Smooth muscle cell (in vitro differentiated cells): Measurements from ENCODE around the gene TENT5A. TPM values are rescaled to one million over a fixed set of nuclear protein-coding genes. Genes with fewer than 3 reads are reported as not detected.

Experiments
- DNase-seq: peaks from one replicate; lab custom pipeline; 2025; ENCODE audit not compliant: unreplicated experiment; lab: John Stamatoyannopoulos, UW
- H2AFZ ChIP-seq: fragments of 200-600 bp; sonication (generic); 2 replicates; pipeline ENCODE4 v1.6.0; 2016; ENCODE audit warnings: antibody characterized with exemption, low read depth, mild to moderate bottlenecking
- H3F3A ChIP-seq: fragments of 200-600 bp; sonication (generic); 2 replicates; pipeline ENCODE4 v1.6.0; 2017; ENCODE audit warnings: antibody characterized with exemption, low read depth
- H3K27ac ChIP-seq: fragments of 200-600 bp; sonication (generic); 2 replicates; pipeline ENCODE4 v1.5.1; 2016; ENCODE audit warnings: low read depth, mild to moderate bottlenecking
- H3K27me3 ChIP-seq: fragments of 200-600 bp; sonication (generic); 2 replicates; pipeline ENCODE4 v1.6.1; 2016; ENCODE audit warnings: low read depth, mild to moderate bottlenecking
- H3K36me3 ChIP-seq: fragments of 200-600 bp; sonication (generic); 2 replicates; pipeline ENCODE4 v1.5.1; 2016; ENCODE audit warnings: low read depth
- H3K4me1 ChIP-seq: fragments of 200-600 bp; sonication (generic); 2 replicates; pipeline ENCODE4 v1.5.1; 2016; ENCODE audit warnings: low read depth
- H3K4me2 ChIP-seq: fragments of 200-600 bp; sonication (generic); 2 replicates; pipeline ENCODE4 v1.6.0; 2016; ENCODE audit warnings: mild to moderate bottlenecking
- H3K4me3 ChIP-seq: fragments of 200-600 bp; sonication (generic); 2 replicates; pipeline ENCODE4 v1.5.1; 2016; ENCODE audit warnings: mild to moderate bottlenecking
- H3K79me2 ChIP-seq: fragments of 200-600 bp; sonication (generic); 2 replicates; pipeline ENCODE4 v1.6.0; 2016; ENCODE audit warnings: low read depth, mild to moderate bottlenecking
- H3K9ac ChIP-seq: fragments of 200-600 bp; sonication (generic); 2 replicates; pipeline ENCODE4 v1.6.0; 2016; ENCODE audit warnings: low read depth
- H3K9me3 ChIP-seq: fragments of 200-600 bp; sonication (generic); replicated peaks from 2 replicates; pipeline ENCODE4 v1.5.1; 2016; ENCODE audit warnings: low read depth
- H4K20me1 ChIP-seq: fragments of 200-600 bp; sonication (generic); 2 replicates; pipeline ENCODE4 v1.6.0; 2016; ENCODE audit warnings: low read depth
- CTCF ChIP-seq: fragments of 200-600 bp; sonication (generic); IDR thresholded peaks from 2 replicates; pipeline ENCODE4 v1.5.1; 2017; ENCODE audit warnings: borderline replicate concordance, mild to moderate bottlenecking, antibody characterized with exemption; ENCODE audit not compliant: insufficient read depth, poor library complexity, severe bottlenecking
- WGBS: methylation state at CpG from one replicate; pipeline ENCODE4 v1.1.7; 2016; ENCODE audit warnings: low lambda C conversion rate; 5-methylcytosine and 5-hydroxymethylcytosine counted together
- polyA plus RNA-seq: library from polyadenylated mRNA; unstranded; fragments of >200 nt; fragmentation: Nextera tagmentation; extraction: Ambion mirVana; gene quantifications from 2 replicates; pipeline ENCODE4 v1.2.1, GENCODE V29; 2016
- total RNA-seq: library from RNA; depleted of rRNA; stranded (reverse); fragments of >200 nt; gene quantifications from 2 replicates; pipeline ENCODE4 v1.2.3, GENCODE V29; 2014

TENT5A gene
- total and polyA plus RNA-seq, 2 experiments from 2014 or later, result 123 to 151 TPM

- no peaks in the 10 kb centered on the region for H3K9me3 ChIP-seq
- no peak for DNase-seq
- no peak overlapping the region for H2AFZ ChIP-seq
- no peaks in the 10 kb centered on the region for H3K27me3 ChIP-seq
- no peaks in the 10 kb centered on the region for H3F3A ChIP-seq
- WGBS, result 92% methylated on average over 2 of the region's 2 CpGs
- H3K79me2 ChIP-seq, result peaks cover 38% of the 10 kb centered on the region
- no peak for TF ChIP-seq CTCF
- no peaks in the 10 kb centered on the region for H4K20me1 ChIP-seq
- no peaks in the 10 kb centered on the region for H3K4me1 ChIP-seq
- H3K4me2 ChIP-seq, result no peak overlapping the region
- no peak overlapping the region for H3K9ac ChIP-seq
- no peaks in the 10 kb centered on the region for H3K36me3 ChIP-seq
- no peak overlapping the region for H3K4me3 ChIP-seq
- H3K27ac ChIP-seq, result peak overlapping the region; percentile 59
These were observed 18.4 kb downstream of the TENT5A start for GRCh38 chr6:81734081-81734480.

DNA sequence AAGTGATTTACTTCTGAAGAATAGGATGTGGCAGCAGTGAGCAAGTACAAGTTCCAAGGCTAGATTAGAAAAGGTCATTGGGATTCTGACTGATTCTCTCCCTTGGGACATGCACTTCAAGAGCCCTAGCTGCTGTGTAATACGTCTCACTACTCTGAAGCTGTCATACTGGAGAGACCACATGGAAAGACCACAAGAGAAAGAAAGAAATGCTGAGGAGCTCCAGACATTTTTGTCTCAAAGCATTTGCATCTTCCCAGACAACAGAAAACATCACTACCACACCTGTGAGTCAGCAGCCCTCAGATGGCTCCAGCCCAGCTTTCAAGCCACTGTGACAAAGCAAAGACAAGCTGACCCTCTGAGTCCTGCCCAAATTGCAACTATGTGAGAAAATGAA is 20.7 kb downstream of the TENT5A start:
- H3K79me2 ChIP-seq, result peaks cover 31% of the 10 kb centered on the region
- H3K4me2 ChIP-seq, result no peak overlapping the region
- H3K4me3 ChIP-seq, result no peak overlapping the region
- no peaks in the 10 kb centered on the region for H3F3A ChIP-seq
- no peak for TF ChIP-seq CTCF
- WGBS, result 21% methylated on average over 1 of the region's 1 CpG
- no peaks in the 10 kb centered on the region for H3K36me3 ChIP-seq
- H2AFZ ChIP-seq, result no peak overlapping the region
- DNase-seq, result no peak
- H4K20me1 ChIP-seq, result no peaks in the 10 kb centered on the region
- H3K27me3 ChIP-seq, result no peaks in the 10 kb centered on the region
- H3K27ac ChIP-seq, result peak overlapping the region; percentile 72
- H3K4me1 ChIP-seq, result no peaks in the 10 kb centered on the region
- peak overlapping the region; percentile 43 for H3K9ac ChIP-seq
- H3K9me3 ChIP-seq, result no peaks in the 10 kb centered on the region

- 95% methylated on average over 8 of the region's 8 CpGs for WGBS
- Histone ChIP-seq H2AFZ (no peak overlapping the region), H3K4me2 (no peak overlapping the region), H3K9ac (no peak overlapping the region), H3K4me3 (no peak overlapping the region), H3K36me3 (no peaks in the 10 kb centered on the region), H3K9me3 (no peaks in the 10 kb centered on the region), H4K20me1 (no peaks in the 10 kb centered on the region), H3K27me3 (no peaks in the 10 kb centered on the region), H3K79me2 (peaks cover 15% of the 10 kb centered on the region), H3F3A (no peaks in the 10 kb centered on the region), H3K27ac (no peak overlapping the region), H3K4me1 (no peaks in the 10 kb centered on the region)
- no peak for TF ChIP-seq CTCF
- no peak for DNase-seq
These were observed 24.5 kb downstream of the TENT5A start for GRCh38 chr6:81727876-81728517.

DNA sequence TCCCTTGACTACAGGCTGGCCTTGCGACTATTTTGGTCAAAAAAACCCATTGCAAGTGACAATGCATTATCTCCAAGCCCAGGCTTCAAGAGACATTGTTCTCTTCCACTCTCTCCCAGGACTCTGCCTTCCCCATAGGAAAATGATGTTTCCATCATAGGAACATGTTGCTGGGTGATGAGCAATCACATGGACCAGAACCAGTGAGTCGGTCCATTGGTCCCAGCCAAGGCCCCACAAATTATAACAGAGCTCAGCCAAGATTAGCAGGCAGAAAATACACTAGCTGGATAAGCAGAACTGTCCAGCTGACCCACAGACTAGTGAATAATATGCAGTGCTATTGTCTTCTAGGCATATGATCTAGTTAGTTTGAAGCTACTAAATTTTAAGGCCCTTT is 27.4 kb downstream of the TENT5A start:
- WGBS, result 100% methylated on average over 2 of the region's 2 CpGs
- Histone ChIP-seq H3K79me2 (peaks cover 10% of the 10 kb centered on the region), H3K9ac (no peak overlapping the region), H2AFZ (no peak overlapping the region), H3K9me3 (no peaks in the 10 kb centered on the region), H4K20me1 (no peaks in the 10 kb centered on the region), H3K27ac (no peak overlapping the region), H3K27me3 (no peaks in the 10 kb centered on the region), H3K4me2 (no peak overlapping the region), H3K4me3 (no peak overlapping the region), H3K4me1 (no peaks in the 10 kb centered on the region), H3F3A (no peaks in the 10 kb centered on the region), H3K36me3 (no peaks in the 10 kb centered on the region)
- no peak for DNase-seq
- no peak for TF ChIP-seq CTCF
